HG02571 (cell line): ENCODE data around the gene EFNA3.
"Not testable (repeated sequence)": the region's sequence is repeated elsewhere in the genome, so short reads cannot be mapped to it uniquely, and the experiment has no call there.

Experiments
- ATAC-seq: cut with Tn5 transposase; IDR thresholded peaks from one replicate; pipeline ENCODE4 v1.9.1; 2021; ENCODE audit warnings: mild to moderate bottlenecking, moderate library complexity; ENCODE audit not compliant: unreplicated experiment

EFNA3 gene

GRCh38 chr1:155108296-155108695 is 29.7 kb downstream of the EFNA3 start:
- ATAC-seq, result no peak

DNA sequence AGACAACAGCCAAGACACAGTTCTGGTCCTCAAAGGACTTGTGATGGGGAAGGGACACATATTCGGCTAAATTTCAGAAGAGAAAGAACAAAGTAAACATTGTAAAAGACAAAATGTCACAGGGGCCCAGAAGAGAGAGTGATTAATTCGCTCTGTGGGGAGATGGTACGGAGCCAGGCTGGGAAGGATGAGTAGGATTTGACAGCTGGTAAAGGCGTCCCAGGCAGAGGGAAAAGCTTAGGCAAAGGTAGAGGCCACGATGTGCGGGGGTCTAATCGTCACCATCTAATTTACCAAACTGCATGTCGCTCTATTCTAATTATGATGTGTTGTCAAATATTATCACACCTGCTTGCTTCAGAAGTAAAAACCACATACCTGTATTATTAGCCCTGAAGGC is 31.7 kb downstream of the EFNA3 start:
- no peak for ATAC-seq

DNA sequence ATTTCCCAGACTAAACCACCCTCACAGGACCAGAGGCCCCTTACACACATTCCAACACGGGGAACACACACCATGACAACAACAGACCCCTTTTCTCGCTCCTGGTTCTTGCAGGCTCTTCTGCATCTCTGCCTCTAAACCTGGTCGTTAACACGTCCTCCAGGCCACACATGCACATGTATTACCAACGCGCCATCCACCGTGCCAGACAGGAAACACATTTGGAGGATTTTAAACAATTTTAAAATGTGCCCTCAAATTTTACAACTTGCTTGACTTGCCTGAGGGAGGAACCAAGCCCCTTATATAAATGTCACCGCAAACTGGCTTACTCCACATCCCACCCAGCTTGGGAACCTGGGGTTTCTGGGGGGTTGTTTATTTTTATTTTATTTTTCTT is 32.2 kb downstream of the EFNA3 start:
- ATAC-seq, result no peak

DNA sequence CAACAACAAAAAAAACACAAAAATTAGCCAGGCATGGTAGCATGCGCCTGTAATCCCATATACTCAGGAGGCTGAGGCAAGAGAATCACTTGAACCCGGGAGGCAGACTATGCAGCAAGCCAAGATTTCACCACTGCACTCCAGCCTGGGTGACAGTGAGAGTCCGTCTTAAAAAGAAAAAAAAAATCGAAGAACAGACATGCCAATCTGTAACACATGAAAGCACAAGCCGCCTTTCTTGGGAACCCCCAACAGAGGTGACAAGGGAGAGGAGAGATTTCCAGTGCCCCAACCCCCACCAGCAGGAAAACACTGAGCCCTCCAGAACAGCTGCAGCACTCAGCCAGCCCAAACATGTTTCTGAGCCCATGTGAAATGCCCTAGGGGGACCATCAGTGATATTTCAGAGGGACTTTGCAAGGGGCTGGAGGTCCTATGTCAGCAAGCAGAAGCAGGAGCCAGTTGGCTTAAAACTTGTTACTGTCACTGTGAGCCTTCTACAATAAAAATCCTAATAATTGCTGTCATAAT is 34.9 kb downstream of the EFNA3 start:
- ATAC-seq, result no peak

GRCh38 chr1:155116113-155116764 is 37.6 kb downstream of the EFNA3 start:
- no peak for ATAC-seq

DNA sequence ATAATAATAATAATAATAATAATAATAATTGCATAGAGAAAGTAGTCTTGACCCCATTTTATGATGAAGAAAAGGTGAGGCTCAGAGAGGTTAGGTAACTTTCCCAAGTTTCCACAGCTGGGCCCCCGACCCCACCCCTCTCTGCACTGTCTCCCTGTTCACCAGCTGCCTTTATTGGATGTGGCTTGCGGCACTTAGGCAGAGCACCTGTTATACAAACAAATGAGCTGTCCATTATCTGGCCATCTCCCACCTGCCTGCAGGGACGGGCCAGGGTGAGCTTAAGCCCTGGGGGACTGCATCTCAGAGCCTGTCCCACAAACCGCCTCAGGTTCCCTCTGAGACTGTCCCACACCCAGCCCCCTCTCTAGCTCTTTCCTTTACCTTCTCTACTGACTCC is 39.0 kb downstream of the EFNA3 start:
- ATAC-seq, result no peak

DNA sequence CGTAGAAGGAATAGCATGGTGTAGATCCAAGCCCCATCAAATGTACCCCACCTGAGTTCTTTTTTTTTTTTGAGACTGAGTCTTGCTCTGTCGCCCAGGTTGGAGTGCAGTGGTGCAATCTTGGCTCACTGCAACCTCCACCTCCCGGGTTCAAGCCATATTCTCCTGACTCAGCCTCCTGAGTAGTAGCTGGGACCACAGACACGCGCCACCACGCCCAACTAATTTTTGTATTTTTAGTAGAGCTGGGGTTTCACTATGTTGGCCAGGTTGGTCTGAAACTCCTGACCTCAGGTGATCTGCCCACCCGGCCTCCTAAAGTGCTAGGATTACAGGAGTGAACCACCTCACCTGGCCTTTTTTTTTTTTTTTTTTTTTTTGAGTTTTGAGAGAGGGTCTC is 39.5 kb downstream of the EFNA3 start:
- not testable (repeated sequence) for ATAC-seq

DNA sequence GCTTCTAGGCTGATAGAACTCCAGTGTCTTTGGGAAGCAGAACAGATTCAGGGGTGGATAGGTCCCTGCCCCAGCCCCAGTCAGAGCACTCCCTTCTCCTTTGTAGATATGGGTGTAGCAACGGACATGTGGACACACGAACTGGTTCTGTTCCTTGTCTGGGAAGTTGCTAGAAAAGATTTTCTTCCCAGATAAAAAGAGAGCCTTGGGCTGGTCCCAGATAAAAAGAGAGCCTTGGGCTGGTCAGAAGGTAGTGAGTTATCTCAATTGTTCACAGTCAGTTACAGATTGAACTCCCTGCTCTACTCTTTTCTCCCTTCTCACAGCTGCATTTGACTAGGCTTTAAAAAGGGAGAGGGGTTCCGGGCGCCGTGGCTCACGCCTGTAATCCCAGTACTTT is 41.6 kb downstream of the EFNA3 start:
- ATAC-seq, result no peak

DNA sequence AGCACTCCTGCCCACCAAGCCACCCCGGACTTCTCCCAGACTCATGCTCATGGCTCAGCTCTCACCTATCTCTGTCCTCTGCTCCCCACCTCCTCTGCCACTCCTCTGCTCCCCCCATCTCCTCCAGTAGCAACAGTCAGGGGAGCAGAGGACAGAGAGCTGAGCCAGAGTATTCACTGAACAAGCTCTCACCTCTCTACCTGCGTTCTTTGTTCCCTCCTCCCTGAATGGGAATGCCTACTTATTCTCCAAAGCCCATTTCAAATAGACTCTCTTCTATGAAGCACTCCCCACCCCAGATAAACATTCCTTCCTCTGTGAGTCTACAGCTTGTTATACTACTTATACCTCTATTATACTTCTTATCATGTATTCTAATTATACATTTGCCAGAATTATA is 42.6 kb downstream of the EFNA3 start:
- ATAC-seq, result no peak

DNA sequence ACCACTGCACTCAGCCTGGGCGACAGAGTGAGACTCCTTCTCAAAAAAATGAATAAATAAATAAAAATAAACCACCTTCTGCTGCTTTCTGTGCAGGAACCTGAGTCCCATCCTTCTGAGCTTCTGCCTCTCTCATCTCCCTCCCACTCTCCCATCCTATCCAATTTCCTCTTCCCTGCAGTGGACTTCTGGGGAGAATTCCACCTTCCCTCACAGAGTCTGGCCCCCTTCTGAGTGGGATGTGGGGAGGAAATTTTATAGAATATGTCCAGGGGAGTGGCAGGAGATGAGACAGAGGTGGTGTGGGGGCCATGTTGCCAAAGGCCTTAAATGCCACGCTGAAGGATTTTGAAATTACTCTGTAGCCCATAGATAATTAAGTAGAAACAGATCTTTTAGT is 43.7 kb downstream of the EFNA3 start:
- ATAC-seq, result no peak

GRCh38 chr1:155123801-155124200 is 45.2 kb downstream of the EFNA3 start:
- no peak for ATAC-seq

GRCh38 chr1:155124503-155125463 is 46.1 kb downstream of the EFNA3 start:
- ATAC-seq, result no peak

DNA sequence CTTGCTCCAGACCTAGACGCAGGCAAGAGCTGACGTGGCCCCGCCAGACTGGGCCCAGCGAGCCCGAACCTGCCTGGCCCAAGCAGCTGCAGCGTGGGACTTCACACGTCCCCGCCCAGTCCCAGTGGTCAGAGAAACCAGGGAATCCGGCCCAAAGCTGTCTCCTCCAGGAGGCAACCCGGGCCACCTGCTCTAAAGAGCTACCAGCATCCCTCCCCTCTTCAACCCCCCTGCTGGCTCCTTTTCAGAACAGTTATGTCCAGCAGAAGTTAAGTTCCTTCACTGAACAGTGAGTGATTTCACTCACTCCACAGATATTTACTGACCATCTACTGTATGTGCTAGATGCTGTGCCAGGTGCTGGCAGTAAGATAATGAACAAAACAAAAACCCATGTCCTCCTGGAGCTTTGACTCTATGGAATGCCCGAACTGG is 46.9 kb downstream of the EFNA3 start:
- no peak for ATAC-seq

- no peak for ATAC-seq
Measured at GRCh38 chr1:155125946-155126555, 47.4 kb downstream of the EFNA3 start.

- no peak for ATAC-seq
Measured at GRCh38 chr1:155126556-155127104, 48.0 kb downstream of the EFNA3 start.

DNA sequence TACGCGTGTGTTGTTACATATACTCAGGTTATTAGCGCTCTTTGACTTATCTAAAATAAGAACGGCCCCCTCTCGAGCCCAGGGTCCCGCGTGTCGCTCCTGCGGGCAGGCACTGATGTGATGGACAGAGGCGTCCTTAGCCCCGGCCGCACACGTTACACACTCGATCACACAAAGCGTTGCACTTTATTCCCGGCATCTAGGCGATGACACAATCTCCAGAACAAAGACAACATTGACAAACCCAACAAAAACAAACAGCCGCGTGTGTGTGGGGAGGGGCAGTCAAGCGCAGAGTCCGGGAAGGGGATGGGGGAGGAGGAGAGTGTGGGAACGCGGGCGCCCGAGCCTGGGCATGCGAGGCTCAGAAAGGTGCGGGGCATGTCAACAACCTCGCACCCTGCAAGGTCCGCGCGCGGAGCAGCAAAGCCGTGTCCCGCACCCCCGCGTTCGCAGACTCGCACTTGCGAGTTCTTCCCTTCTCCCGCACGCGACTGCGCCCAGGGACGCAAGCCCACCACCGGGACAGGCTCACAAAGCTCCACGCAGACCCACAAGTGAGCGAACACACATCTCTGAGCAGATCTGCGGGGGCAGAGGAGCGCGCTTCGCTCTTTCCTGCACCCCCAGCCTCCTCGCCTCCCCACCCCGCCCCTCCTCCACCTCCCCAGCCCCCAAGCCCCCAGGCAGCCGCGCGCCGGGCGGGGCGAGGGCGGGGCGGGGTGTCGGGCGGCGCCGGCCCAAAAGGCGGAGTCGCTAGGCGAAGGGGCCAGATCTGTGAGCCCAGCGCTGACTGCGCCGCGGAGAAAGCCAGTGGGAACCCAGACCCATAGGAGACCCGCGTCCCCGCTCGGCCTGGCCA is 48.7 kb downstream of the EFNA3 start, which contains the start of gene EFNA1:
TSS of gene EFNA1 (plus strand) at position 772 of the 862 bp plus-strand sequence. CDS start 102 bp downstream, outside the sequence.
- no peak for ATAC-seq

DNA sequence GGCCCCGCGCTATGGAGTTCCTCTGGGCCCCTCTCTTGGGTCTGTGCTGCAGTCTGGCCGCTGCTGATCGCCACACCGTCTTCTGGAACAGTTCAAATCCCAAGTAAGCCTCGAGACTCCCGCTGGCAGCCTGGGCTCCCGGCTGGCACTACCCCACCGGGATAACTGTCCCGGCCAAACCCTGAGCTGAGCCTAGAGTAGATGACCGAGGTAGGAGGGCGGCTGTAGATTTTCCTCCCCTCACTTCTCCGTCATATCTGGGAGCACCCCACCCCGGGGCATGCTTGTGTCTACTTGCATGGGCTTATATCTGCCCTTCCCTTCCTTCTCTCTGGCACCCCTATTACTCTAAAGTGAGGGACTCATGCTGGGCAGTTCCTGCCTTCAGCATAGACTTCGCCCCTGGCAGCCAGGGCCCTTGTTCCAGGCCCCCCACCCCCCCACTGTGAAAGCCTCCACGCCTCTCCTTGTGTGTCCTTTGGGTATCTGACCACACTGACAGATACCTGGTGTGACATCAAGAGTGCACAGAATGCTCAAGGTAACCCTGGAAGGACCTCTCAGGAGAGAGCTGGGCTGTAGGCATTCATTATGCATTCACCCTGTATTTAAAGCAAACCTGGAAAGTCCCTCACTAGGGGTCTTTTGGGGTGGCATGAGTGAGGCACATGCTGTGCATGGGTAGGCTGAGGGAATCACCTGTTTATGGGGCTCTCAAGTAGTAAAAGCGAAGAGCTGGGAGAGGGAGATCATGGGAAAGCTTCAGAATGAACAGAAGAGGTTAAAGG is 49.5 kb downstream of the EFNA3 start:
- ATAC-seq, result no peak

GRCh38 chr1:155128755-155129473 is 50.3 kb downstream of the EFNA3 start:
- no peak for ATAC-seq
